ENCODE data around the gene HECTD2.

GRCh38 chr10:91367127-91367531, 43.0 kb upstream of the HECTD2 start:
- TF ChIP-seq EZH2phosphoT487 (IDR thresholded peaks at IDR 0.05; ENCODE audit: borderline replicate concordance, low read depth, low read length) (no peak), CTCF (conservative IDR thresholded peaks at IDR 0.05; ENCODE audit: low read length) (no peak)
